ENCODE results near the gene TMTC3. TPM values are rescaled to one million over a fixed set of nuclear protein-coding genes. Genes with fewer than 3 reads are reported as not detected.

The TMTC3 gene
- total and polyA plus RNA-seq, 9 donors: 9.2 to 27.4 (median 13.3) TPM

DNA sequence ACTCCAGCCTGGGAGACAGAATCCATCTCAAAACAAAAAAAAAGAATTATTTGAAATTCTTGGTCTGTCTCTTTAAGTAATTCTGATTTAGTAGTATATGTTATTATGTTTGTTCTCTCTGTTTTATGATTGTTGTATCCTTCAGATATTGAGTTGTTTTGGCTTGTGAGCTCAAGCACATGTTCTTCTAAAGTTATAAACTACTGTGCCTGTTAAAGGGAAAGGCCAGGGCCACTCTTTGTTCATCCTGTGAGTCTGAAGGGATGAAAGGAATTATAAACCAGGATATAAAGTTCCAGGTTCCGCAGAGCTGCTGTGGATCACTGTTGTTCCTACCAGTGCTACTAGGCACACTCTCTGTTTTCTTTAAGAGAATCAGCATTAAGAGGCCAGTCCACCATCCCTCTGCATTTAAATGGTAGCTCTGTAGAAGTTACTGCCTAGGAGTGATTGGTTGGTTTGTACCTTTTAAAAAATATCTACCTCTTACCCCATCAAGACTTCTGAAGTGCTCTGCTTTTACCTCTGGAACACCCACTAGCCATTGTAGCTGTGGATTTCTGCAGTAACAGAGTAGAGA, 14.1 kb downstream of the TMTC3 start:
- no peaks in the 10 kb centered on the region for H3K4me1 ChIP-seq (ENCODE audit: control insufficient read depth, insufficient read depth, low read length)
- no peaks in the 10 kb centered on the region for H3K27me3 ChIP-seq (ENCODE audit: control insufficient read depth, insufficient read depth, low read length)
- WGBS (ENCODE audit: insufficient coverage): 100% methylated on average over 1 of the region's 1 CpG
- DNase-seq: no peak
- H3K9me3 ChIP-seq (replicated peaks; ENCODE audit: control insufficient read depth, low read depth, low read length): no peaks in the 10 kb centered on the region
- H3K4me3 ChIP-seq (ENCODE audit: low read length): no peak overlapping the region
- peaks cover 3% of the 10 kb centered on the region for H3K36me3 ChIP-seq (ENCODE audit: control insufficient read depth, insufficient read depth, low read length)
- H3K27ac ChIP-seq (ENCODE audit: low read length): no peak overlapping the region

DNA sequence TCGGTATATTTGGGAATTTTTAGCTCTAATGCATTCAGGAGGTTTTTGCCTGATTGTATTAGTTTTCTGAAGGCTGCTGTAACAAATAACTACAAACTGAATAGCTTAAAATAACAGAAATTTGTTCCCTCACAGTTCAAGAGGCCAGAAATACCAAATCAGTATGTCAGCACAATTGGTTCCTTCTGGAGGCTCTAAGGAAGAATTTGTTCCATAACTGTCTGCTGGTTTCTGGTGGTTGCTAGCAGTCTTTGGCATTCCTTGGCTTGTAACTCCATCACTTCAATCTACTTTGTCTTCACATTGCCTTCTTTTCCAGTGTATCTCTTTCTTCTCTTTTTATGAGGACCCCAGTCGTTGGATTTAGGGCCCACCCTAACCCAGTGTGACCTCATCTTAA, 21.3 kb downstream of the TMTC3 start:
- H3K27me3 ChIP-seq (ENCODE audit: control insufficient read depth, insufficient read depth, low read length): no peaks in the 10 kb centered on the region
- H3K36me3 ChIP-seq (ENCODE audit: control insufficient read depth, insufficient read depth, low read length): peaks cover 16% of the 10 kb centered on the region
- WGBS (ENCODE audit: insufficient coverage): no CpG with 5 or more reads among the region's 2 CpGs
- no peak for DNase-seq
- no peaks in the 10 kb centered on the region for H3K4me1 ChIP-seq (ENCODE audit: control insufficient read depth, insufficient read depth, low read length)
- H3K9me3 ChIP-seq (replicated peaks; ENCODE audit: control insufficient read depth, low read depth, low read length): no peaks in the 10 kb centered on the region
- H3K27ac ChIP-seq (ENCODE audit: low read length): no peak overlapping the region
- no peak overlapping the region for H3K4me3 ChIP-seq (ENCODE audit: low read length)

DNA sequence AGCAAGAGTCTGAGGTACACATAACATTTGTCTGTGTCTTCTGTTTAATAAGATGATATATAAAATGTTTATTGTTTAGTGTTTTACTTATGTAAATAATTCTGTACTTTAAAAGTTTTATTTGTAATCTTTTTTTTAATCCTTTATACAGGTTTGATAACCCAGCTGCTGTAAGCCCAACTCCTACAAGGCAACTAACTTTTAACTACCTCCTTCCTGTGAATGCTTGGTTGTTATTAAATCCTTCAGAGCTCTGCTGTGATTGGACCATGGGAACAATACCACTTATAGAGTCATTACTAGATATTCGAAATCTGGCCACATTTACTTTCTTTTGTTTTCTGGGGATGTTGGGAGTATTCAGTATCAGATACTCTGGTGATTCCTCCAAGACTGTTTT, 24.1 kb downstream of the TMTC3 start:
- H3K4me3 ChIP-seq (ENCODE audit: low read length): no peak overlapping the region
- no peak overlapping the region for H3K27ac ChIP-seq (ENCODE audit: low read length)
- H3K9me3 ChIP-seq (replicated peaks; ENCODE audit: control insufficient read depth, low read depth, low read length): no peaks in the 10 kb centered on the region
- WGBS (ENCODE audit: insufficient coverage): no CpG with 5 or more reads among the region's 1 CpG
- H3K4me1 ChIP-seq (ENCODE audit: control insufficient read depth, insufficient read depth, low read length): no peaks in the 10 kb centered on the region
- no peak for DNase-seq
- peaks cover 16% of the 10 kb centered on the region for H3K36me3 ChIP-seq (ENCODE audit: control insufficient read depth, insufficient read depth, low read length)
- H3K27me3 ChIP-seq (ENCODE audit: control insufficient read depth, insufficient read depth, low read length): no peaks in the 10 kb centered on the region

DNA sequence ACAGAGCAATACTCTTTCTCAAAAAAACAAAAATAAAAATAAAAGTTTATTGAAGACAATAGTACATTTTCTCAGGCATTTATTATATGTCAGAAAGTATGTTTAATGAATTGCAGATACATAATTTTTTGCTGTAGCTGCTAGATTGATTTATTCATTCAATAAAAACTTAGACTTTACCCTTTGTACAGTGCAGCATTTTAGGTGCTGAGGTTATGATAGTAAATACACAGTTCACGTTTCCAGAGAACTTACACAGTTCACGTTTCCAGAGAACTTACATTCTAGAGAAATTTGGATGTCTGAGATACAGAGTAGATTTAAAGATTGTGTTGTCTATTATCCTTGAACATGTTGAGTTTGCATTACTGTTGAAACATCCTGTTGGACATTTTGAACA, 25.3 kb downstream of the TMTC3 start:
- Histone ChIP-seq H3K36me3 (ENCODE audit: control insufficient read depth, insufficient read depth, low read length) (peaks cover 16% of the 10 kb centered on the region), H3K4me1 (ENCODE audit: control insufficient read depth, insufficient read depth, low read length) (no peaks in the 10 kb centered on the region), H3K4me3 (ENCODE audit: low read length) (no peak overlapping the region), H3K9me3 (replicated peaks; ENCODE audit: control insufficient read depth, low read depth, low read length) (no peaks in the 10 kb centered on the region), H3K27me3 (ENCODE audit: control insufficient read depth, insufficient read depth, low read length) (no peaks in the 10 kb centered on the region), H3K27ac (ENCODE audit: low read length) (no peak overlapping the region)
- no CpG with 5 or more reads among the region's 2 CpGs for WGBS (ENCODE audit: insufficient coverage)
- no peak for DNase-seq

DNA sequence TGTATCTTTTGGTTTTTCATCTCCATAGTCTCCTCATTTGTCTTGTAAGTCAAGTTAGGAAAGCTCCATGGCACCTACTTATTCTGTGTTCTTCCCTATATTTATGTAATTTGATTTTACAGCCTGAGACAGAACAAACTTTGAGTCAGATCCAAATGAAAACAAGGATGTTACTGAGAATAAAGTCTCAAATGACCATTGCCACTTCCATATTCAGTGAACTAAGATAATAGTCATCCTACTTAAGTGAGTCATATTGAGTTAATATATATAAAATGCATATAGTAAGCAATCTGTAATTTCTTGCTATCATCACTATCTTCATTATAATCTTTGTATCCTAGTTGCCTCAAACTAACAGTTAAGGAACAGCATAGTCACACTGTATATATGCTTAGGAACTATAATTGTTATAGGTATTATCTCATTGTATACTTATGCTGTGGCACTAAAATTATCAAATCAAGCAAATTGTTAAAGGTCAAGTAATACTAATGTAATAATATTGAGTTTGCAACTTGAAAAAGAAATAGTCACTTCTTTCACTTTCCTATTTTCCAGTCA, 30.8 kb downstream of the TMTC3 start:
- DNase-seq: no peak
- H3K36me3 ChIP-seq (ENCODE audit: control insufficient read depth, insufficient read depth, low read length): peaks cover 8% of the 10 kb centered on the region

DNA sequence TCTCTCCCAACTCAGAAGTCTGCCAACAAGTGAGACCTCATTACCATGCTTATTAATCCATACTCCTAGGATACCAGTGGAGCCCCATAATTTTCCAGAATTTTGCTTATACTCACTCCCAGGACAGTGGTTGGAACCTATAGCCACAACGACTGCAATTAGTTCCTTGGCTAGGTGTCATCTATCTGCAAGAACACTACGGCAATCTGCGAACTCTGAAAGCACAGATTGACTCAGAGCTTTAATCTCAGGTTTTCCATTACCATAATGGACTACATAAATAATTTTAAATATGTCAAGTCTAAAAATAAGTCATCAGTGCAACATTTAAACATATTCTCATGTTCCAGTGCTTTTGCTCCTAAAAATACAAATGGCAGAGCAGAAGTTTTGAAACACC, 33.4 kb downstream of the TMTC3 start:
- Histone ChIP-seq H3K4me3 (ENCODE audit: low read length) (no peak overlapping the region), H3K4me1 (ENCODE audit: control insufficient read depth, insufficient read depth, low read length) (no peaks in the 10 kb centered on the region), H3K27me3 (ENCODE audit: control insufficient read depth, insufficient read depth, low read length) (no peaks in the 10 kb centered on the region), H3K36me3 (ENCODE audit: control insufficient read depth, insufficient read depth, low read length) (peaks cover 13% of the 10 kb centered on the region), H3K9me3 (replicated peaks; ENCODE audit: control insufficient read depth, low read depth, low read length) (no peaks in the 10 kb centered on the region), H3K27ac (ENCODE audit: low read length) (no peak overlapping the region)
- DNase-seq: no peak
- 100% methylated on average over 1 of the region's 3 CpGs for WGBS (ENCODE audit: insufficient coverage)

More for the DNA sequence above, 30.8 kb downstream of the TMTC3 start:
- no peaks in the 10 kb centered on the region for H3K4me1 ChIP-seq (ENCODE audit: control insufficient read depth, insufficient read depth, low read length)
- no peaks in the 10 kb centered on the region for H3K9me3 ChIP-seq (replicated peaks; ENCODE audit: control insufficient read depth, low read depth, low read length)
- no peak overlapping the region for H3K27ac ChIP-seq (ENCODE audit: low read length)
- H3K27me3 ChIP-seq (ENCODE audit: control insufficient read depth, insufficient read depth, low read length): no peaks in the 10 kb centered on the region
- no peak overlapping the region for H3K4me3 ChIP-seq (ENCODE audit: low read length)

DNA sequence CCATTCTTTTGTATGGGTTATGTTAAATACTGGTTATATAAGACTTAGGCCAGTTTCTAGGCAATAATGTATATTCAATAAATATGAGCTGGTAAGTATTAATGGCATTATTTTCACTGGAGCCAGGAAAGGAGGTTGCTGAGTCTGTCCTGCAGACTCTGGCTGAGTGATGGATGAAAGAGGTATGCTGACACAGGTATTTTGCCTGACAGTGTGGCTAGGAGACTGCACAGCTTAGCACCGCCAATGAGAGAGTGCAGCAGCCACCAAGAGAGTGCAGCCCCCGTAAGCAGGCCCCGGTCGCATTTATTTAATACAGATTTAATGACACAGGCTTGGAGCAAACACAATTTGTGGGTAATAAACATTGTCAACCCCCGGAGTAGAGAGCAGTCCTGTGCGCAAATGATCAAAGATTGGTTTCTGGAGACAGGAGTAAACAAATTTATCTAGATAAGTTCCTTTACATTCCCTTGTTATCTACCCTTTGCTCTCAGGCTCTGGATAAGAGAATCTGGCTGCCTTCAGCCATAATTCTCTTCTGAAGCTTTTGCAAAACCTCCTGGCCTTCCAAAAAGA, 37.4 kb downstream of the TMTC3 start:
- 100% methylated on average over 4 of the region's 6 CpGs for WGBS (ENCODE audit: insufficient coverage)
- H3K4me1 ChIP-seq (ENCODE audit: control insufficient read depth, insufficient read depth, low read length): no peaks in the 10 kb centered on the region

DNA sequence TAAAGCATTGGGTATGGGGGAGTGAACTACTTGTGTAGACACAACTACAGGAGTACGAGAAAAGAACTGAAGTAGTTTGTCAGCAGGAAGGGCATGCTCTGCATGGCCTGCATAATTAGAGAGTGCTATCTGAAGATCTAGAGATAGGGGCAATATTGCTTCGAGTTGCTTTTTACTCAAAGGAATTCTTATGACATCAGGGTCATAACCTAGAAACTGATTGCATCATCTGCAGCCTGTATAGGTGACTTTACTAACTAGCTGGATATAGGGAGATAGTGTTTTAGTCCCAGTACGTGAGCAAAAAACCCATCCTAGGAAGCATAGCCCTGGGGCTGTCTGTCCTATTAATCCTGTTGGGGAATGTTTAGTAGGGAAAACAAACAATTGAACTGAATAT, 39.8 kb downstream of the TMTC3 start:
- H3K4me1 ChIP-seq (ENCODE audit: control insufficient read depth, insufficient read depth, low read length): no peaks in the 10 kb centered on the region
- peaks cover 22% of the 10 kb centered on the region for H3K36me3 ChIP-seq (ENCODE audit: control insufficient read depth, insufficient read depth, low read length)
- no peak overlapping the region for H3K4me3 ChIP-seq (ENCODE audit: low read length)
- WGBS (ENCODE audit: insufficient coverage): 92% methylated on average over 2 of the region's 3 CpGs
- no peak for DNase-seq
- H3K9me3 ChIP-seq (replicated peaks; ENCODE audit: control insufficient read depth, low read depth, low read length): peaks cover 2% of the 10 kb centered on the region
- no peak overlapping the region for H3K27ac ChIP-seq (ENCODE audit: low read length)
- no peaks in the 10 kb centered on the region for H3K27me3 ChIP-seq (ENCODE audit: control insufficient read depth, insufficient read depth, low read length)

More for the DNA sequence above, 37.4 kb downstream of the TMTC3 start:
- H3K9me3 ChIP-seq (replicated peaks; ENCODE audit: control insufficient read depth, low read depth, low read length): peaks cover 2% of the 10 kb centered on the region
- H3K27ac ChIP-seq (ENCODE audit: low read length): no peak overlapping the region
- no peaks in the 10 kb centered on the region for H3K27me3 ChIP-seq (ENCODE audit: control insufficient read depth, insufficient read depth, low read length)
- DNase-seq: no peak
- H3K4me3 ChIP-seq (ENCODE audit: low read length): no peak overlapping the region
- peaks cover 22% of the 10 kb centered on the region for H3K36me3 ChIP-seq (ENCODE audit: control insufficient read depth, insufficient read depth, low read length)

DNA sequence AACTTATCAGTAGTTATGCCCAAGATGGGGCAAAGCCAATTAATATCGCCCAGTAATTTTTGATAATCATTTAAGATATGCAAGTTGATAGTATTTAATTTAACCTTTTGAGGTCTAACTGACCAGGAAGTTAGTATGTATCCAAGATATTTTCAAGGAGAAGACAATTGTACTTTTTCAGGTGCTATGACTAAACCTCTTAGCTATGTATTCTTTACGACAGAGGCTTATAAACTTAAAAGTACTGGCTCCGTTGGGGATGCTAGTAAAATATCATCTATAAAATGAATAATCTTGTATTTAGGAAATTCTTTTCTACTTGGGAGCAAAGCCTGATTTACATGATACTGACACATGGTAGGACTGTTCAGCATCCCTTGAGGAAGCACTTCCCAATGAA, 40.3 kb downstream of the TMTC3 start:
- no peak overlapping the region for H3K4me3 ChIP-seq (ENCODE audit: low read length)
- peaks cover 20% of the 10 kb centered on the region for H3K36me3 ChIP-seq (ENCODE audit: control insufficient read depth, insufficient read depth, low read length)
- WGBS (ENCODE audit: insufficient coverage): no CpG with 5 or more reads among the region's 3 CpGs
- no peaks in the 10 kb centered on the region for H3K27me3 ChIP-seq (ENCODE audit: control insufficient read depth, insufficient read depth, low read length)
- no peak for DNase-seq
- peaks cover 2% of the 10 kb centered on the region for H3K9me3 ChIP-seq (replicated peaks; ENCODE audit: control insufficient read depth, low read depth, low read length)
- no peak overlapping the region for H3K27ac ChIP-seq (ENCODE audit: low read length)
- no peaks in the 10 kb centered on the region for H3K4me1 ChIP-seq (ENCODE audit: control insufficient read depth, insufficient read depth, low read length)

DNA sequence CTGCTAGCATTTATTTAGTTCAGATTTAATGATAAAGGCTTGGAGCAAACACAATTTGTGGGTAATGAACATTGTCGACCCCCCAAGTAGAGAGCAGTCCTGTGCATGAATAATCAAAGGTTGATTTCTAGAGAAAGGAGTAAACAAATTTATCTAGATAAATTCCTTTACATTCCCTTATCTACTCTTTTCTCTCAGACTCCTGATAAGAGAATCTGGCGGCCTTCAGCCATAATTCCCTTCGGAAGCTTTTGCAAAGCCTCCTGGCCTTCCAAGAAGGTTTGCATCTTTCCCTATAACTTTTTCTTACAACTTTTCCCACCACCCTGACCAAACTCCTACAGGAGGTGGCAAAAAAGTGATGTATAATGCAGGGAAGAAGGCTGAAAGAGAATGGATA, 42.1 kb downstream of the TMTC3 start:
- Histone ChIP-seq H3K36me3 (ENCODE audit: control insufficient read depth, insufficient read depth, low read length) (peaks cover 20% of the 10 kb centered on the region), H3K4me3 (ENCODE audit: low read length) (no peak overlapping the region), H3K27me3 (ENCODE audit: control insufficient read depth, insufficient read depth, low read length) (no peaks in the 10 kb centered on the region), H3K27ac (ENCODE audit: low read length) (no peak overlapping the region), H3K9me3 (replicated peaks; ENCODE audit: control insufficient read depth, low read depth, low read length) (peaks cover 2% of the 10 kb centered on the region), H3K4me1 (ENCODE audit: control insufficient read depth, insufficient read depth, low read length) (no peaks in the 10 kb centered on the region)
- DNase-seq: no peak
- 95% methylated on average over 2 of the region's 3 CpGs for WGBS (ENCODE audit: insufficient coverage)

All from muscle of leg (tissue), 11 donors.